A549 (cell line): ENCODE results near the gene SPOCK2. TPM values are rescaled to one million over a fixed set of nuclear protein-coding genes. Genes with fewer than 3 reads are reported as not detected.
A peak's percentile ranks its signal among the peaks of the same experiment; 100 is the strongest.

ENCODE experiments used
- ATAC-seq, 2 experiments: fragments of 200-7000 bp in 1 of 2; fragments of >200 bp in 1 of 2; cut with Nextera tagmentation in 1 of 2; cut with Tn5 transposase in 1 of 2; 3 replicates each; pipeline versions ENCODE4 v1.8.0 to v1.9.1; 2018 to 2020; ENCODE audit warnings: mild to moderate bottlenecking in 1 of 2, moderate library complexity in 1 of 2
- CTCF ChIA-PET: fragments of 300-600 bp; sonication (Branson Sonifier 250); formaldehyde crosslinking; extraction: SDS; loops from one replicate; lab custom pipeline; 2021; ENCODE audit warnings: antibody characterized with exemption, inconsistent platforms; lab: Yijun Ruan, JAX
- POLR2A ChIA-PET: fragments of 350-600 bp; formaldehyde crosslinking; extraction: SDS; loops from one replicate; lab custom pipeline; 2021; ENCODE audit warnings: antibody characterized with exemption, inconsistent platforms; lab: Yijun Ruan, JAX
- DNase-seq, 2 experiments: peaks; one replicate each; pipeline versions ENCODE4 v3.0.0 to v3.0.0-alpha.2; 2011 to 2016; ENCODE audit warnings: low read depth in 1 of 2, low spot score in 1 of 2
- FAIRE-seq: peaks from 2 replicates; lab custom pipeline; 2011; peaks lifted over from hg19 to GRCh38; lab: Jason Lieb, UNC
- H3K27ac ChIP-seq, 2 experiments: fragments of >200 bp; sonication (Bioruptor Twin); formaldehyde crosslinking; 3 replicates each; pipeline ENCODE4 v1.5.1; 2016 to 2017
- H3K4me1 ChIP-seq: fragments of >200 bp; sonication (Bioruptor Twin); formaldehyde crosslinking; 3 replicates; pipeline ENCODE4 v1.6.1; 2016
- H3K4me2 ChIP-seq: fragments of >200 bp; sonication (Bioruptor Twin); formaldehyde crosslinking; 3 replicates; pipeline ENCODE4 v1.6.1; 2016
- H3K4me3 ChIP-seq: fragments of >200 bp; sonication (Bioruptor Twin); formaldehyde crosslinking; 3 replicates; pipeline ENCODE4 v1.5.1; 2016
- H3K9me3 ChIP-seq: fragments of >200 bp; sonication (Bioruptor Twin); formaldehyde crosslinking; 3 replicates; pipeline ENCODE4 v1.6.1; 2016
- BHLHE40 ChIP-seq: IDR thresholded peaks from 2 replicates; pipeline ENCODE4 v1.6.1; 2012; ENCODE audit warnings: low read depth, low read length, inconsistent platforms
- CBX2 ChIP-seq: fragments of 200-600 bp; sonication (generic); IDR thresholded peaks from 2 replicates; pipeline ENCODE4 v1.6.1; 2016; ENCODE audit warnings: low read depth, mild to moderate bottlenecking, borderline replicate concordance
- CBX8 ChIP-seq: fragments of 200-600 bp; sonication (generic); IDR thresholded peaks from 2 replicates; pipeline ENCODE4 v1.6.1; 2016
- CHD4 ChIP-seq: fragments of 200-600 bp; sonication (generic); IDR thresholded peaks from 2 replicates; pipeline ENCODE4 v1.6.1; 2016; ENCODE audit warnings: antibody characterized with exemption, mild to moderate bottlenecking, borderline replicate concordance
- ESRRA ChIP-seq: fragments of 150-350 bp; IDR thresholded peaks from 2 replicates; pipeline ENCODE4 v1.6.1; 2014; ENCODE audit warnings: mild to moderate bottlenecking, low read length, borderline replicate concordance
- HEYL ChIP-seq: fragments of 250-450 bp; sonication (Bioruptor Pico); IDR thresholded peaks from 2 replicates; pipeline ENCODE4 v1.8.0; 2021; ENCODE audit warnings: mild to moderate bottlenecking, moderate library complexity
- HOXB13 ChIP-seq: fragments of 250-450 bp; sonication (Bioruptor Pico); IDR thresholded peaks from 2 replicates; pipeline ENCODE4 v1.5.0; 2020; ENCODE audit warnings: low read depth, mild to moderate bottlenecking, moderate library complexity
- JUN ChIP-seq, 2 experiments: fragments of >200 bp; sonication (Bioruptor Twin); formaldehyde crosslinking; IDR thresholded peaks; 2 replicates in 1 of 2; 3 replicates in 1 of 2; pipeline ENCODE4 v1.6.1; 2016 to 2017
- KDM5A ChIP-seq: fragments of 200-600 bp; sonication (generic); IDR thresholded peaks from 2 replicates; pipeline ENCODE4 v1.6.1; 2016; ENCODE audit warnings: antibody characterized with exemption, mild to moderate bottlenecking
- MYC ChIP-seq: IDR thresholded peaks from 2 replicates; pipeline ENCODE4 v1.6.1; 2012; ENCODE audit warnings: mild to moderate bottlenecking, inconsistent platforms, low read length, improper control_type of control experiment, borderline replicate concordance
- NR3C1 ChIP-seq: fragments of >200 bp; sonication (Bioruptor Twin); formaldehyde crosslinking; IDR thresholded peaks from 3 replicates; pipeline ENCODE4 v1.6.1; 2017
- POLR2A ChIP-seq: IDR thresholded peaks from 2 replicates; pipeline ENCODE4 v1.6.1; 2012; ENCODE audit warnings: mild to moderate bottlenecking, low read length
- RAD21 ChIP-seq, 2 experiments: fragments of >200 bp in 1 of 2; sonication (Bioruptor Twin) in 1 of 2; formaldehyde crosslinking in 1 of 2; IDR thresholded peaks in 1 of 2; conservative IDR thresholded peaks in 1 of 2; 2 replicates in 1 of 2; 3 replicates in 1 of 2; pipeline ENCODE4 v1.6.1; 2012 to 2018; ENCODE audit warnings: inconsistent platforms in 1 of 2
- RFX5 ChIP-seq: fragments of 450-650 bp; IDR thresholded peaks from 2 replicates; pipeline ENCODE4 v1.7.1; 2014; ENCODE audit warnings: antibody characterized with exemption, mild to moderate bottlenecking, moderate library complexity
- SMC3 ChIP-seq: fragments of >200 bp; sonication (Bioruptor Twin); formaldehyde crosslinking; IDR thresholded peaks from 3 replicates; pipeline ENCODE4 v1.6.1; 2018; ENCODE audit warnings: inconsistent platforms
- SREBF2 ChIP-seq: fragments of 450-650 bp; IDR thresholded peaks from 2 replicates; pipeline ENCODE4 v1.6.1; 2014; ENCODE audit warnings: mild to moderate bottlenecking, moderate library complexity
- ZSCAN20 ChIP-seq: fragments of 250-450 bp; sonication (Bioruptor Pico); IDR thresholded peaks from 2 replicates; pipeline ENCODE4 v1.8.0; 2022; ENCODE audit warnings: mild to moderate bottlenecking, moderate library complexity
- WGBS: methylation state at CpG from one replicate; pipeline ENCODE4 v1.1.6; 2017; ENCODE audit errors: missing lambda C conversion rate; 5-methylcytosine and 5-hydroxymethylcytosine counted together
- polyA plus RNA-seq, 4 experiments: library from polyadenylated mRNA; depleted of rRNA in 3 of 4; stranded (reverse); fragments of >200 nt; fragmentation: RNase III in 1 of 4; extraction: RNeasy Plus Mini Kit Qiagen cat#74134 plus additional on column Dnase treatment in 1 of 4; gene quantifications; 2 replicates in 3 of 4; 3 replicates in 1 of 4; pipeline ENCODE4 v1.2.3, GENCODE V29; 2011 to 2017
- TF ChIP-seq, protein P1 (sequence below): fragments of >200 bp; sonication (Bioruptor Twin); formaldehyde crosslinking; IDR thresholded peaks from 3 replicates; pipeline ENCODE4 v1.5.1; 2016
- TF ChIP-seq, protein P2 (sequence below): fragments of 250-450 bp; sonication (Bioruptor Pico); IDR thresholded peaks from 2 replicates; pipeline ENCODE4 v1.5.0; 2020; ENCODE audit warnings: low read depth, mild to moderate bottlenecking, moderate library complexity
- TF ChIP-seq, protein P3 (sequence below): fragments of 250-450 bp; sonication (Bioruptor Pico); IDR thresholded peaks from 2 replicates; pipeline ENCODE4 v1.5.0; 2021; ENCODE audit warnings: mild to moderate bottlenecking, moderate library complexity, borderline replicate concordance

Gene SPOCK2
- polyA plus RNA-seq, 2 of the 4 experiments (the other 2 are of a cell fraction) = 0.52 to 0.67 TPM

DNA sequence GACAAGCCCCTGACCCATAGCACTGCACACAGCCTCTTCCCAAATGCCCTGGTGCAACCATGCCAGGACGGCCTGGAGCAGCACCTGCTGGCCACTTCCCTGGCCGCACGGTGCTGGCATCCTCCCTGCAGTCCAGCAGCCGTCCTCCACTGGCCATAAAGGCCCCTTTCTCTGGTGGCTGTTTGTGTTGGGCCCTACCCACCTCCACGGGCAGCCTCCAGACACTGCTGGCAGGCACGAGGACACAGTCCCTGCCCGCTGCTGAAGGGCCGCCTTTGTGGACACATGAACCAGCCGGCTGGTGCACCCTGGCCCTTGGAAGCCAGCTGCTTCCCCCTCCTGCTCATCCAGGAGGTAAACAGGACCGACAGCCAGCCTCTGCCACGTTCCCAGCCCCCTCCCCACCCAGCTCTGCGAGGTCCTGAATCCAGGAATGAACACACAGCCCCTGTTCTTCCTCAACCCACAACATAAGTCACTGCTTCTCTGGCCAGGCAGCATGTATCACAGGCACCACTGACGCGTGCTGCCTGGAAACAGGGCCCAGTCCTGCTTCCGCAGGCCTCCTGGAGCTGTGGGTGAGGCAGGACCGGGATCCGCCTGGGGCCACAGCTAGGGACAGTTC lies 43.8 kb downstream of the SPOCK2 start:
- 61% methylated on average over 16 of the region's 17 CpGs for WGBS
- Histone ChIP-seq H3K4me1 (peaks cover 3% of the 10 kb centered on the region; the same call in 1 of the 3 replicates), H3K27ac (peak overlapping the region in 1 of 2 experiments; percentile 59; a peak in 3 of 6 replicates), H3K9me3 (peaks cover 6% of the 10 kb centered on the region; the same call in 1 of the 3 replicates), H3K4me2 (no peak overlapping the region), H3K4me3 (no peak overlapping the region)
- ChIA-PET POLR2A (interaction anchor here (1.0 kb wide), 1 partner anchor 216 kb away, joined by 3 read pairs; no protein-coding TSS in a partner anchor), CTCF (interaction anchor here (0.7 to 22.0 kb wide), 8 partner anchors 9 to 731 kb away, joined by 3 to 207 read pairs (median 6); no protein-coding TSS in a partner anchor)
- peak in 1 of 2 experiments; percentile 43 for DNase-seq
- peak; percentile 50 to 56; a peak in 4 of 5 replicates for TF ChIP-seq RAD21 (conservative IDR thresholded peaks at IDR 0.05 in 1 of 2, IDR thresholded peaks at IDR 0.05 in 1 of 2)
- no peak for TF ChIP-seq MYC
- TF ChIP-seq, protein P1, sequence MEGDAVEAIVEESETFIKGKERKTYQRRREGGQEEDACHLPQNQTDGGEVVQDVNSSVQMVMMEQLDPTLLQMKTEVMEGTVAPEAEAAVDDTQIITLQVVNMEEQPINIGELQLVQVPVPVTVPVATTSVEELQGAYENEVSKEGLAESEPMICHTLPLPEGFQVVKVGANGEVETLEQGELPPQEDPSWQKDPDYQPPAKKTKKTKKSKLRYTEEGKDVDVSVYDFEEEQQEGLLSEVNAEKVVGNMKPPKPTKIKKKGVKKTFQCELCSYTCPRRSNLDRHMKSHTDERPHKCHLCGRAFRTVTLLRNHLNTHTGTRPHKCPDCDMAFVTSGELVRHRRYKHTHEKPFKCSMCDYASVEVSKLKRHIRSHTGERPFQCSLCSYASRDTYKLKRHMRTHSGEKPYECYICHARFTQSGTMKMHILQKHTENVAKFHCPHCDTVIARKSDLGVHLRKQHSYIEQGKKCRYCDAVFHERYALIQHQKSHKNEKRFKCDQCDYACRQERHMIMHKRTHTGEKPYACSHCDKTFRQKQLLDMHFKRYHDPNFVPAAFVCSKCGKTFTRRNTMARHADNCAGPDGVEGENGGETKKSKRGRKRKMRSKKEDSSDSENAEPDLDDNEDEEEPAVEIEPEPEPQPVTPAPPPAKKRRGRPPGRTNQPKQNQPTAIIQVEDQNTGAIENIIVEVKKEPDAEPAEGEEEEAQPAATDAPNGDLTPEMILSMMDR = peak; percentile 11; the same call in 1 of the 3 replicates
- peak; percentile 43; the same call in 1 of the 3 replicates for TF ChIP-seq SMC3
- no peak for FAIRE-seq
- ATAC-seq = peak; percentile 71 to 83

DNA sequence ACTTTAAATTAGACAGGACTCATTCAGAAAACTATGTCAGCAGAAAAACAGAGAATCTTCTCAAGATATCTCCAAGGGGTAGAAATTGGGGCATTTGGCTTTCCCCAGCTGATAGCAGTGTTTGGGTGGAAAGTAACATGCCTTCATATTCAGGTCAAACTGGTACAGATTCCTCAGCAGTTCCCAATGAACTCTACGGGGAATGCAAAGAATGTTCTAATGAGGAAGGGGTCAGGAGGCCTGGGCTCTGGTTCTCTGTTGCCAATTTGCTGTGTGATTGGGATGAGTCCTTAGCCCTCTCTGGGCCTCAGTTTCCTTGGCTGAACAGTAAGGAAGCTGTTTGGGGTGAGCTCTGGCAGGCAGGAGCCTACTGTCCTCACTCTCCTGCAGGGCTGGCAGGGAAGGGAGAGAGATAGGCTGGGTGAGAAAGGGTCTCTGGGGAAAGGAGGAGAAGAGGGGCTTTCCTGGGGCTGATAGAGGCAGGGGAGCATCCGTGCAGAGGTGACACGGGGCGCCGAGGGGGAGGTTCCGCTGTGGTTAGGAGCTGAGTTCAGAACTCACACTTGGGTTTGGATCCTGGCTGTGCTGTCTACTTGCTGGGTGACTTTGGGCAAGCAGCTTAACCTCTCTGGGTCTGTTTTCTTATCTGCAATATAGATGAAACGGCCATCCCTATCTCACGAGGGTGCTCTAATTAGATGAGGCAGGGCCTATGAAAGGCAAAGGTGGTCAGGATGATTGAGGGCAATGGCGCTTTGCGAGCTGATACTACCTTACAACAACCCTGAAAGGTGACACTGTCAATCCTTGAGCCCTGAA lies 45.1 kb downstream of the SPOCK2 start:
- Histone ChIP-seq H3K4me3 (no peak overlapping the region), H3K9me3 (0 out of 3 replicates have a peak, but pooled peaks cover 3% of the 10 kb centered on the region), H3K4me2 (no peak overlapping the region), H3K27ac (no peak overlapping the region), H3K4me1 (peaks cover 11% of the 10 kb centered on the region)
- no peak for TF ChIP-seq CHD4
- TF ChIP-seq HEYL (CRISPR knock-in tag) = no peak
- no peak for TF ChIP-seq ZSCAN20 (CRISPR knock-in tag)
- no peak for TF ChIP-seq KDM5A
- TF ChIP-seq ESRRA = no peak
- TF ChIP-seq, protein P2, sequence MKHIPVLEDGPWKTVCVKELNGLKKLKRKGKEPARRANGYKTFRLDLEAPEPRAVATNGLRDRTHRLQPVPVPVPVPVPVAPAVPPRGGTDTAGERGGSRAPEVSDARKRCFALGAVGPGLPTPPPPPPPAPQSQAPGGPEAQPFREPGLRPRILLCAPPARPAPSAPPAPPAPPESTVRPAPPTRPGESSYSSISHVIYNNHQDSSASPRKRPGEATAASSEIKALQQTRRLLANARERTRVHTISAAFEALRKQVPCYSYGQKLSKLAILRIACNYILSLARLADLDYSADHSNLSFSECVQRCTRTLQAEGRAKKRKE (CRISPR knock-in tag) = no peak
- TF ChIP-seq, protein P3, sequence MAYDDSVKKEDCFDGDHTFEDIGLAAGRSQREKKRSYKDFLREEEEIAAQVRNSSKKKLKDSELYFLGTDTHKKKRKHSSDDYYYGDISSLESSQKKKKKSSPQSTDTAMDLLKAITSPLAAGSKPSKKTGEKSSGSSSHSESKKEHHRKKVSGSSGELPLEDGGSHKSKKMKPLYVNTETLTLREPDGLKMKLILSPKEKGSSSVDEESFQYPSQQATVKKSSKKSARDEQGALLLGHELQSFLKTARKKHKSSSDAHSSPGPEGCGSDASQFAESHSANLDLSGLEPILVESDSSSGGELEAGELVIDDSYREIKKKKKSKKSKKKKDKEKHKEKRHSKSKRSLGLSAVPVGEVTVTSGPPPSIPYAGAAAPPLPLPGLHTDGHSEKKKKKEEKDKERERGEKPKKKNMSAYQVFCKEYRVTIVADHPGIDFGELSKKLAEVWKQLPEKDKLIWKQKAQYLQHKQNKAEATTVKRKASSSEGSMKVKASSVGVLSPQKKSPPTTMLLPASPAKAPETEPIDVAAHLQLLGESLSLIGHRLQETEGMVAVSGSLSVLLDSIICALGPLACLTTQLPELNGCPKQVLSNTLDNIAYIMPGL (CRISPR knock-in tag) = no peak
- TF ChIP-seq JUN (IDR thresholded peaks at IDR 0.05) = no peak
- TF ChIP-seq HOXB13 (CRISPR knock-in tag) = no peak
- TF ChIP-seq POLR2A = no peak
- TF ChIP-seq CBX8 = no peak
- TF ChIP-seq CBX2 = no peak
- TF ChIP-seq RFX5 = no peak
- TF ChIP-seq NR3C1 = no peak
- TF ChIP-seq SMC3 = no peak
- no peak for TF ChIP-seq SREBF2
- no peak for TF ChIP-seq BHLHE40
- ChIA-PET POLR2A (no interaction called here), CTCF (interaction anchor here (0.6 to 22.0 kb wide), 9 partner anchors 11 to 730 kb away, joined by 3 to 207 read pairs (median 5); no protein-coding TSS in a partner anchor)
- ATAC-seq = no peak
- 86% methylated on average over 10 of the region's 10 CpGs for WGBS
- DNase-seq = no peak
- no peak for FAIRE-seq
